ENCODE data around the gene PHIP. TPM values are rescaled to one million over a fixed set of nuclear protein-coding genes. Genes with fewer than 3 reads are reported as not detected.
A peak's percentile ranks its signal among the peaks of the same experiment; 100 is the strongest.

PHIP gene
- polyA plus RNA-seq, 3 donors, result 3.2 to 10.8 (median 5.1) TPM

- intact Hi-C loops (cut with micrococcal nuclease), result no loop called here
- Mint-ChIP-seq H3K27ac (peak overlapping the region in 1 of 7 donors; percentile 24), H3K4me3 (no peak overlapping the region), H3K27me3 (ENCODE audit: low read depth in 3 of 3) (peaks cover 0 to 1% (median 0%) of the 10 kb centered on the region in 3 donors), H3K9me3 (peaks cover 0 to 5% (median 0%) of the 10 kb centered on the region in 7 donors), H3K4me1 (no peaks in the 10 kb centered on the region), H3K36me3 (no peaks in the 10 kb centered on the region)
- Histone ChIP-seq H3K4me1 (ENCODE audit: control insufficient read depth in 1 of 2, insufficient read depth in 2 of 2, low read length in 2 of 2) (no peaks in the 10 kb centered on the region), H3K9ac (ENCODE audit: insufficient read depth, low read length, poor library complexity, severe bottlenecking) (no peak overlapping the region), H4K20me1 (ENCODE audit: insufficient read depth, low read length) (no peaks in the 10 kb centered on the region), H3K4me2 (replicated peaks; ENCODE audit: extremely low read depth, low read length, poor library complexity, severe bottlenecking) (no peak overlapping the region), H3K27ac (ENCODE audit: low read depth in 1 of 2, low read length in 2 of 2) (no peak overlapping the region), H3K4me3 (replicated peaks in 1 of 3; ENCODE audit: low read depth in 2 of 3, low read length in 3 of 3) (no peak overlapping the region), H2AFZ (ENCODE audit: insufficient read depth, low read depth, low read length, poor library complexity, severe bottlenecking) (no peak overlapping the region), H3K27me3 (ENCODE audit: control insufficient read depth in 2 of 2, insufficient read depth in 2 of 2, low read length in 2 of 2) (no peaks in the 10 kb centered on the region), H3K79me2 (ENCODE audit: insufficient read depth, low read length) (no peaks in the 10 kb centered on the region), H3K9me3 (replicated peaks in 1 of 2; ENCODE audit: control insufficient read depth in 1 of 2, insufficient read depth in 1 of 2, low read length in 2 of 2) (no peaks in the 10 kb centered on the region), H3K36me3 (replicated peaks in 1 of 2; ENCODE audit: control insufficient read depth in 1 of 2, insufficient read depth in 2 of 2, low read length in 2 of 2) (no peaks in the 10 kb centered on the region)
- DNase-seq, result no peak
- TF ChIP-seq CTCF (IDR thresholded peaks at IDR 0.05), result no peak
- WGBS (ENCODE audit: insufficient coverage), result 89% methylated on average over 1 of the region's 2 CpGs
These were observed 37.6 kb upstream of the PHIP start for GRCh38 chr6:79115553-79116182.

GRCh38 chr6:79111549-79111948, 33.5 kb upstream of the PHIP start:
- TF ChIP-seq CTCF (IDR thresholded peaks at IDR 0.05), result no peak
- no peak overlapping the region for H3K27ac Mint-ChIP-seq
- no peak overlapping the region for H3K4me3 ChIP-seq (replicated peaks in 1 of 3; ENCODE audit: low read depth in 2 of 3, low read length in 3 of 3)
- intact Hi-C loops (cut with micrococcal nuclease), result no loop called here
- no peaks in the 10 kb centered on the region for H4K20me1 ChIP-seq (ENCODE audit: insufficient read depth, low read length)
- no peak overlapping the region for H2AFZ ChIP-seq (ENCODE audit: insufficient read depth, low read depth, low read length, poor library complexity, severe bottlenecking)
- peaks cover 0 to 2% (median 1%) of the 10 kb centered on the region in 3 donors for H3K27me3 Mint-ChIP-seq (ENCODE audit: low read depth in 3 of 3)
- H3K4me2 ChIP-seq (replicated peaks; ENCODE audit: extremely low read depth, low read length, poor library complexity, severe bottlenecking), result no peak overlapping the region
- H3K36me3 ChIP-seq (replicated peaks in 1 of 2; ENCODE audit: control insufficient read depth in 1 of 2, insufficient read depth in 2 of 2, low read length in 2 of 2), result no peaks in the 10 kb centered on the region
- no peak for DNase-seq
- no peaks in the 10 kb centered on the region for H3K4me1 Mint-ChIP-seq
- no peak overlapping the region for H3K4me3 Mint-ChIP-seq
- H3K9me3 ChIP-seq (replicated peaks in 1 of 2; ENCODE audit: control insufficient read depth in 1 of 2, insufficient read depth in 1 of 2, low read length in 2 of 2), result no peaks in the 10 kb centered on the region
- H3K9ac ChIP-seq (ENCODE audit: insufficient read depth, low read length, poor library complexity, severe bottlenecking), result no peak overlapping the region
- H3K4me1 ChIP-seq (ENCODE audit: control insufficient read depth in 1 of 2, insufficient read depth in 2 of 2, low read length in 2 of 2), result no peaks in the 10 kb centered on the region
- no peaks in the 10 kb centered on the region for H3K36me3 Mint-ChIP-seq
- no peaks in the 10 kb centered on the region for H3K79me2 ChIP-seq (ENCODE audit: insufficient read depth, low read length)
- H3K9me3 Mint-ChIP-seq, result peaks cover 0 to 5% (median 0%) of the 10 kb centered on the region in 7 donors
- H3K27me3 ChIP-seq (ENCODE audit: control insufficient read depth in 2 of 2, insufficient read depth in 2 of 2, low read length in 2 of 2), result no peaks in the 10 kb centered on the region
- H3K27ac ChIP-seq (ENCODE audit: low read depth in 1 of 2, low read length in 2 of 2), result no peak overlapping the region

All from CD14-positive monocyte (primary cell).